SIG-M5 treated with dmso at 0.1 percent for 504 hours (cell line): ENCODE data around the gene LGALS8.
"Not testable (repeated sequence)": the region's sequence is repeated elsewhere in the genome, so short reads cannot be mapped to it uniquely, and the experiment has no call there.

Experiments used
- DNase-seq: peaks from one replicate; lab custom pipeline; 2025; ENCODE audit not compliant: unreplicated experiment; lab: John Stamatoyannopoulos, UW

Gene LGALS8

DNA sequence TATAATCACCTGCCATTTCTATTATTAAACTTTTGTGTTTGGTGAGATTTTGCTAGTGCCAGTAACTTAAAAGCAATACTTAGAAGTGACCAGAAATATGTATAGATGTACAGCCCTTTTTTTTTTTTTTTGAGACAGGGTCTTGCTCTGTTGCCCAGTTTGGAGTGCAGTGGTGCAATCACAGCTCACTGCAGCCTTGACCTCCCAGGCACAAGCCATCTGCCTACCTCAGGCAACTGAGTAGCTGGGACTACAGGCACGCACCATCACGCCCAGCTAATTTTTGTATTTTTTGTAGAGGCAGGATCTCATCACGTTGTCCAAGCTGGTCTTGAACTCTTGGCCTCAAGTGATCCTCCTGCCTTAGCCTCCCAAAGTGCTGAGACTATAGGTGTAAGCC is 56.6 kb downstream of the LGALS8 start:
- DNase-seq = not testable (repeated sequence)

DNA sequence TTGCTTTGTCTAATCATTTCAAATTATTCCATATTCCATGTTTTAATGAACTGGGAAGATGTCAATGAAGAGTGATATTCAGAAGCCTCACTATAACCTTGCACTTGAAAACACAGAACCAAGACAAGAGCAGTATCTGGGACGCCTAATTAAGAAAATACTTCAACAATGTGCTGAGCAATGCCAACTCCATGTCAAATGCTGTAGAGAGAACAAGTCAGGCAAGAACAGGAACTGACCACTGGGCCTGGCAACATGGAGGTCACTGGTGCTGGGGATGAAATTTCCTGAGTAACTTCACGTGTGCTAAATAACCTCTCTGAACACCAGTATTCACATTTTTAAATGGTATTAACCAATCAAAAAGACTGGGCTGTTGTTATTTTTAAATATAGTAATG is 57.7 kb downstream of the LGALS8 start:
- no peak for DNase-seq

DNA sequence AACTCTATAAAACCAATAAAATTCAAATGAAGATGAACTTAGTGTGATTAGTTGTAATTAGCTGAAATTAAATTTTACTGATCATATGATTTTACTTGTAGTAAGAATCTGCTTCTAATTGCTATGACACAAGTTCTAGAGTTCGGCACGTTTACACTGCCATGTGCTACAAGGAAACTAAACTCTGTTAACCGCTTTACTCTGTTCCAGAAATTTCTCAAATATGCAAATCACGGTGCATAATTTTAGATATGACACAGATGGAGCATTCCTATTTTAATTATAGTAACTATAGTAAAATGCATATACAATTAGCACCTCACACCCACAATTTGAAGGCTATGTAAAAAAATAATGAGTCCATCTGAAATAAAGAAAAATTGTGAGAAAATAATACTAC is 65.7 kb downstream of the LGALS8 start:
- no peak for DNase-seq

DNA sequence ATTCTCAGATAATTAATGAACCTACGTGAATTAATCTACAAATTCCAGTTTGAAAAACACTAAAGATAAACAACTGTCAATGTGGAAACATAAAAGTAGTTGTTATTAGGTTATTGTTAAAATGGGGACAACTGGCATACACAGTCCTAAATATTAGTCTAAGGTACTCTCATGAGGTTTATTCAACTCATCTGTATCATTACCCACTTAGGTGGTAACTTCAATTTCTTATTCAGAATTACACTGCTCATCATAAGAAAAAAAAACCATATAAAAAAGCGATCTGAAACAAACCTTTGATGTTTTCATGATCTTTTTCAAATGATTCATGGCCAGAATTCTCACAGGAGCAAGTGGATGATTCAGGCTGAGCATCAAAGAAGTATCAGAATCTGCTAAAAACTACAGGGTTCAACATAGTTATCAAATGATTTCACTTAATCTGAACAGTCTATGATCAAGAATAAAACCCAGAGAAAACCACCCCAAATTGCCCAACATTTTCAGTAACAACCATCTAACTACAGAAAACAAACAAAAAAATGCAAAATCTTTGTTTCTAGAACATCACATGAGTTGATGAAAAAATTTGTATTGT is 66.9 kb downstream of the LGALS8 start:
- DNase-seq = no peak

DNA sequence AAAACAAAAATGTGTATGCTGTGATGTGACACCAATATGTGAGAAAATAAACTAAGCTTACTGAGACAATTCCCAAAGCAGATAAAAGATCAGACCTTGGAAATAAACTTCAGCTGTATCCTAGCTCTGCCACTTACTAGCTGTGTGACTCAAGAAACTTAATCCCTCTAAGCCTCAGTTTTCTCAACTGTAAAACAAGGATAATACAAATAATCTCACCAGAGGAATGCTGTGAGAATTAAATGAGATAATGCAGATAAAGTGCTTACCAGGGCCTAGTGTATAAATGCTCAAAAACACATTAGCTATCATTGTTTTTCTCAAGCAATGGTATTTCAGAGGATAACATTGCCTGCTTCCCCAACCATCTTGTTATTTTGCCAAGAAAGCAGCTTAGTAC is 78.4 kb downstream of the LGALS8 start:
- no peak for DNase-seq
